Trophoblast cell (in vitro differentiated cells and primary cell): ENCODE results near the gene HTT-AS.
A peak's percentile ranks its signal among the peaks of the same experiment; 100 is the strongest.

Source experiments
- DNase-seq, 2 donors: peaks; one replicate each; pipeline ENCODE4 v3.0.0-alpha.2; 2016
- H2AFZ ChIP-seq: 2 replicates; pipeline ENCODE4 v1.6.1; 2013; ENCODE audit warnings: low read length, moderate library complexity, mild to moderate bottlenecking; ENCODE audit not compliant: insufficient read depth, poor library complexity
- H2AK5ac ChIP-seq: 2 replicates; pipeline ENCODE4 v1.6.1; 2013; ENCODE audit warnings: mild to moderate bottlenecking, low read length
- H2BK120ac ChIP-seq: 2 replicates; pipeline ENCODE4 v1.6.1; 2013; ENCODE audit warnings: low read length, mild to moderate bottlenecking, moderate library complexity; ENCODE audit not compliant: insufficient read depth, poor library complexity
- H2BK12ac ChIP-seq: 2 replicates; pipeline ENCODE4 v1.6.1; 2013; ENCODE audit warnings: mild to moderate bottlenecking, low read length, moderate library complexity
- H2BK5ac ChIP-seq: 2 replicates; pipeline ENCODE4 v1.6.1; 2013; ENCODE audit warnings: low read length, low read depth, moderate library complexity, mild to moderate bottlenecking; ENCODE audit not compliant: poor library complexity
- H3K14ac ChIP-seq: 2 replicates; pipeline ENCODE4 v1.6.1; 2013; ENCODE audit warnings: mild to moderate bottlenecking, low read length
- H3K18ac ChIP-seq: 2 replicates; pipeline ENCODE4 v1.6.1; 2013; ENCODE audit warnings: mild to moderate bottlenecking, low read length
- H3K23ac ChIP-seq: 2 replicates; pipeline ENCODE4 v1.6.1; 2013; ENCODE audit warnings: low read length
- H3K27ac ChIP-seq: 2 replicates; pipeline ENCODE4 v1.5.1; 2013; ENCODE audit warnings: low read depth, mild to moderate bottlenecking, inconsistent platforms, low read length, moderate library complexity
- H3K27me3 ChIP-seq: 2 replicates; pipeline ENCODE4 v1.6.1; 2013; ENCODE audit warnings: inconsistent platforms, mild to moderate bottlenecking, low read length, moderate library complexity; ENCODE audit not compliant: insufficient read depth
- H3K36me3 ChIP-seq, 2 experiments: 1 replicate in 1 of 2; 2 replicates in 1 of 2; pipeline ENCODE4 v1.6.1; 2013; ENCODE audit warnings: low read length in 2 of 2, mild to moderate bottlenecking in 2 of 2, moderate library complexity in 1 of 2; ENCODE audit not compliant: insufficient read depth in 2 of 2, control insufficient read depth in 1 of 2
- H3K4ac ChIP-seq: 2 replicates; pipeline ENCODE4 v1.6.1; 2013; ENCODE audit warnings: low read depth, mild to moderate bottlenecking, low read length, moderate library complexity
- H3K4me1 ChIP-seq, 2 experiments: 1 replicate in 1 of 2; 2 replicates in 1 of 2; pipeline ENCODE4 v1.6.1; 2013; ENCODE audit warnings: low read length in 2 of 2, mild to moderate bottlenecking in 2 of 2, moderate library complexity in 1 of 2; ENCODE audit not compliant: insufficient read depth in 2 of 2, control insufficient read depth in 1 of 2
- H3K4me2 ChIP-seq: 2 replicates; pipeline ENCODE4 v1.6.1; 2013; ENCODE audit warnings: inconsistent platforms, mild to moderate bottlenecking, low read length, moderate library complexity
- H3K4me3 ChIP-seq: 2 replicates; pipeline ENCODE4 v1.5.1; 2013; ENCODE audit warnings: mild to moderate bottlenecking, low read depth, low read length, inconsistent platforms
- H3K79me1 ChIP-seq: one replicate; pipeline ENCODE4 v1.6.1; 2013; ENCODE audit warnings: low read length
- H3K79me2 ChIP-seq: 2 replicates; pipeline ENCODE4 v1.6.1; 2013; ENCODE audit warnings: low read length, mild to moderate bottlenecking; ENCODE audit not compliant: control insufficient read depth, insufficient read depth, poor library complexity
- H3K9ac ChIP-seq: 2 replicates; pipeline ENCODE4 v1.6.1; 2013; ENCODE audit warnings: mild to moderate bottlenecking, low read length
- H3K9me3 ChIP-seq: 2 replicates; pipeline ENCODE4 v1.6.1; 2013; ENCODE audit warnings: low read depth, mild to moderate bottlenecking, control low read depth, inconsistent platforms, low read length; ENCODE audit not compliant: insufficient read depth
- H4K12ac ChIP-seq: 2 replicates; pipeline ENCODE4 v1.6.1; 2013; ENCODE audit warnings: low read depth, mild to moderate bottlenecking, low read length, moderate library complexity
- H4K8ac ChIP-seq: 2 replicates; pipeline ENCODE4 v1.6.1; 2013; ENCODE audit warnings: low read depth, mild to moderate bottlenecking, low read length, moderate library complexity
- H4K91ac ChIP-seq: one replicate; pipeline ENCODE4 v1.6.1; 2013; ENCODE audit warnings: low read depth, mild to moderate bottlenecking, low read length, moderate library complexity
- WGBS: extraction: QIAGEN DNeasy Blood & Tissue Kit; methylation state at CpG from one replicate; pipeline ENCODE4 v1.1.7; 2013; ENCODE audit warnings: missing lambda C conversion rate; ENCODE audit not compliant: insufficient read length, insufficient coverage; ENCODE audit errors: extremely low coverage; 5-methylcytosine and 5-hydroxymethylcytosine counted together

HTT-AS gene

GRCh38 chr4:3115637-3116270 is 41.4 kb upstream of the HTT-AS start:
- H3K9ac ChIP-seq: no peak overlapping the region
- no peak overlapping the region for H3K14ac ChIP-seq
- H3K4me2 ChIP-seq: no peak overlapping the region
- H3K4me3 ChIP-seq: no peak overlapping the region
- peaks cover 7% of the 10 kb centered on the region for H3K9me3 ChIP-seq
- no peaks in the 10 kb centered on the region for H3K79me2 ChIP-seq
- no CpG with 5 or more reads among the region's 15 CpGs for WGBS
- no peak overlapping the region for H2BK120ac ChIP-seq
- DNase-seq: peak; percentile 60 to 64
- H4K91ac ChIP-seq: no peak overlapping the region
- H3K36me3 ChIP-seq: peaks cover 37 to 44% of the 10 kb centered on the region in 2 experiments
- H3K4me1 ChIP-seq: no peaks in the 10 kb centered on the region
- H2AFZ ChIP-seq: no peak overlapping the region
- no peak overlapping the region for H2BK5ac ChIP-seq
- no peaks in the 10 kb centered on the region for H3K27me3 ChIP-seq
- no peak overlapping the region for H2BK12ac ChIP-seq
- H3K79me1 ChIP-seq: no peaks in the 10 kb centered on the region
- H4K12ac ChIP-seq: no peak overlapping the region
- H3K4ac ChIP-seq: no peak overlapping the region
- H4K8ac ChIP-seq: no peak overlapping the region
- H3K27ac ChIP-seq: no peak overlapping the region
- H3K23ac ChIP-seq: no peak overlapping the region
- no peak overlapping the region for H3K18ac ChIP-seq
- no peak overlapping the region for H2AK5ac ChIP-seq

- H3K79me1 ChIP-seq: no peaks in the 10 kb centered on the region
- H2BK5ac ChIP-seq: no peak overlapping the region
- peaks cover 5% of the 10 kb centered on the region for H3K9me3 ChIP-seq
- H3K4me1 ChIP-seq: no peaks in the 10 kb centered on the region
- H4K12ac ChIP-seq: no peak overlapping the region
- H3K18ac ChIP-seq: no peak overlapping the region
- H2AK5ac ChIP-seq: no peak overlapping the region
- H3K4me2 ChIP-seq: no peak overlapping the region
- no peak for DNase-seq
- H3K27ac ChIP-seq: no peak overlapping the region
- no peak overlapping the region for H3K4ac ChIP-seq
- H3K79me2 ChIP-seq: no peaks in the 10 kb centered on the region
- H3K27me3 ChIP-seq: no peaks in the 10 kb centered on the region
- no peak overlapping the region for H2BK12ac ChIP-seq
- H3K9ac ChIP-seq: no peak overlapping the region
- H3K4me3 ChIP-seq: no peak overlapping the region
- H2AFZ ChIP-seq: no peak overlapping the region
- H3K23ac ChIP-seq: no peak overlapping the region
- no CpG with 5 or more reads among the region's 6 CpGs for WGBS
- H4K91ac ChIP-seq: no peak overlapping the region
- no peak overlapping the region for H3K14ac ChIP-seq
- H3K36me3 ChIP-seq: peaks cover 39 to 45% of the 10 kb centered on the region in 2 experiments
- H4K8ac ChIP-seq: no peak overlapping the region
- no peak overlapping the region for H2BK120ac ChIP-seq
Measured at GRCh38 chr4:3114377-3114776, 40.0 kb upstream of the HTT-AS start.

GRCh38 chr4:3112609-3113469 is 38.5 kb upstream of the HTT-AS start:
- Histone ChIP-seq H3K23ac (no peak overlapping the region), H4K91ac (no peak overlapping the region), H2AFZ (no peak overlapping the region), H3K27ac (no peak overlapping the region), H3K4me1 (no peaks in the 10 kb centered on the region), H2BK5ac (no peak overlapping the region), H3K9ac (no peak overlapping the region), H2AK5ac (no peak overlapping the region), H4K8ac (no peak overlapping the region), H3K79me1 (no peaks in the 10 kb centered on the region), H3K9me3 (peaks cover 5% of the 10 kb centered on the region), H2BK120ac (no peak overlapping the region), H3K4ac (no peak overlapping the region), H3K36me3 (peaks cover 38 to 50% of the 10 kb centered on the region in 2 experiments), H2BK12ac (no peak overlapping the region), H3K14ac (no peak overlapping the region), H3K4me3 (no peak overlapping the region), H3K18ac (no peak overlapping the region), H3K79me2 (no peaks in the 10 kb centered on the region), H3K27me3 (no peaks in the 10 kb centered on the region), H3K4me2 (no peak overlapping the region), H4K12ac (no peak overlapping the region)
- no CpG with 5 or more reads among the region's 5 CpGs for WGBS
- DNase-seq: no peak

- no peak overlapping the region for H3K9ac ChIP-seq
- H3K27ac ChIP-seq: no peak overlapping the region
- H3K4me2 ChIP-seq: no peak overlapping the region
- no peak overlapping the region for H4K12ac ChIP-seq
- no peak for DNase-seq
- no peak overlapping the region for H2BK12ac ChIP-seq
- whole genome bisulfite sequencing: no CpG with 5 or more reads among the region's 4 CpGs
- H2AK5ac ChIP-seq: no peak overlapping the region
- H2BK120ac ChIP-seq: no peak overlapping the region
- H3K4me1 ChIP-seq: peaks cover 0 to 1% of the 10 kb centered on the region in 2 experiments
- no peak overlapping the region for H3K23ac ChIP-seq
- no peak overlapping the region for H3K4me3 ChIP-seq
- H2BK5ac ChIP-seq: no peak overlapping the region
- H3K36me3 ChIP-seq: peaks cover 37 to 54% of the 10 kb centered on the region in 2 experiments
- no peak overlapping the region for H2AFZ ChIP-seq
- no peaks in the 10 kb centered on the region for H3K27me3 ChIP-seq
- no peak overlapping the region for H4K91ac ChIP-seq
- H3K9me3 ChIP-seq: peaks cover 5% of the 10 kb centered on the region
- no peak overlapping the region for H4K8ac ChIP-seq
- no peaks in the 10 kb centered on the region for H3K79me1 ChIP-seq
- no peak overlapping the region for H3K14ac ChIP-seq
- no peak overlapping the region for H3K4ac ChIP-seq
- H3K18ac ChIP-seq: no peak overlapping the region
- H3K79me2 ChIP-seq: no peaks in the 10 kb centered on the region
Measured at GRCh38 chr4:3112201-3112600, 37.9 kb upstream of the HTT-AS start.
